Measurements from ENCODE around the gene GALNT7.

Gene GALNT7

GRCh38 chr4:173211838-173212237 lies 43.2 kb downstream of the GALNT7 start:
- TF ChIP-seq CTCF (IDR thresholded peaks at IDR 0.05; ENCODE audit: extremely low read depth, missing control alignments) = no peak
- DNase-seq (ENCODE audit: low spot score) = no peak

- DNase-seq (ENCODE audit: low spot score) = no peak
Measured at GRCh38 chr4:173212379-173212778, 43.8 kb downstream of the GALNT7 start.

GRCh38 chr4:173213296-173213695 lies 44.7 kb downstream of the GALNT7 start:
- no peak for DNase-seq (ENCODE audit: low spot score)
- no peak for TF ChIP-seq CTCF (IDR thresholded peaks at IDR 0.05; ENCODE audit: extremely low read depth, missing control alignments)

More at GRCh38 chr4:173212379-173212778, 43.8 kb downstream of the GALNT7 start:
- no peak for TF ChIP-seq CTCF (IDR thresholded peaks at IDR 0.05; ENCODE audit: extremely low read depth, missing control alignments)

- DNase-seq (ENCODE audit: low spot score) = no peak
- no peak for TF ChIP-seq CTCF (IDR thresholded peaks at IDR 0.05; ENCODE audit: extremely low read depth, missing control alignments)
Measured at GRCh38 chr4:173214231-173214630, 45.6 kb downstream of the GALNT7 start.

GRCh38 chr4:173214661-173215060 lies 46.0 kb downstream of the GALNT7 start:
- no peak for TF ChIP-seq CTCF (IDR thresholded peaks at IDR 0.05; ENCODE audit: extremely low read depth, missing control alignments)
- no peak for DNase-seq (ENCODE audit: low spot score)

DNA sequence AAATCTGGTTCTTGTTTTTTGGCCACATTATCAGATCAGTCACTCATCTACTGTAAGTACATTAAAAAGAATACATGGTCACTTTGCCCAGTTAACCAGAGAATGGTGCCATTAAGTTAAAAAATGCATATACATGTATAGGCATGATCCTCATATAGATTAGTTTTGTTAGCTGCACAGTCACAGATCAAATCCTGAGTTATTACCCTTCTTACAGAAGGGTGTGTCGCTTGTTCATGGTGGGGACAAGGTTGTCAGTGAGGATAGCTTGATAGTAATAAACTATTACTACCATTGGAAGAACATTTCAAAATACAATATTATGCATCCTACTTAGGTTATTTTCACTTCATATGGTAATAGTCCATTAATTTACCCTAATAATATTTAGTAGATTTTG lies 48.5 kb downstream of the GALNT7 start:
- no peak for TF ChIP-seq CTCF (IDR thresholded peaks at IDR 0.05; ENCODE audit: extremely low read depth, missing control alignments)

GRCh38 chr4:173217727-173218126 lies 49.1 kb downstream of the GALNT7 start:
- no peak for DNase-seq (ENCODE audit: low spot score)
- TF ChIP-seq CTCF (IDR thresholded peaks at IDR 0.05; ENCODE audit: extremely low read depth, missing control alignments) = no peak

More for the DNA sequence above, 48.5 kb downstream of the GALNT7 start:
- no peak for DNase-seq (ENCODE audit: low spot score)
